Measurements from ENCODE around the gene RUFY3. TPM values are rescaled to one million over a fixed set of nuclear protein-coding genes. Genes with fewer than 3 reads are reported as not detected.
A peak's percentile ranks its signal among the peaks of the same experiment; 100 is the strongest.
"Not testable (repeated sequence)": the region's sequence is repeated elsewhere in the genome, so short reads cannot be mapped to it uniquely, and the experiment has no call there.

The RUFY3 gene
- total RNA-seq, 1 donor from 2014 or later: 75.1 TPM

DNA sequence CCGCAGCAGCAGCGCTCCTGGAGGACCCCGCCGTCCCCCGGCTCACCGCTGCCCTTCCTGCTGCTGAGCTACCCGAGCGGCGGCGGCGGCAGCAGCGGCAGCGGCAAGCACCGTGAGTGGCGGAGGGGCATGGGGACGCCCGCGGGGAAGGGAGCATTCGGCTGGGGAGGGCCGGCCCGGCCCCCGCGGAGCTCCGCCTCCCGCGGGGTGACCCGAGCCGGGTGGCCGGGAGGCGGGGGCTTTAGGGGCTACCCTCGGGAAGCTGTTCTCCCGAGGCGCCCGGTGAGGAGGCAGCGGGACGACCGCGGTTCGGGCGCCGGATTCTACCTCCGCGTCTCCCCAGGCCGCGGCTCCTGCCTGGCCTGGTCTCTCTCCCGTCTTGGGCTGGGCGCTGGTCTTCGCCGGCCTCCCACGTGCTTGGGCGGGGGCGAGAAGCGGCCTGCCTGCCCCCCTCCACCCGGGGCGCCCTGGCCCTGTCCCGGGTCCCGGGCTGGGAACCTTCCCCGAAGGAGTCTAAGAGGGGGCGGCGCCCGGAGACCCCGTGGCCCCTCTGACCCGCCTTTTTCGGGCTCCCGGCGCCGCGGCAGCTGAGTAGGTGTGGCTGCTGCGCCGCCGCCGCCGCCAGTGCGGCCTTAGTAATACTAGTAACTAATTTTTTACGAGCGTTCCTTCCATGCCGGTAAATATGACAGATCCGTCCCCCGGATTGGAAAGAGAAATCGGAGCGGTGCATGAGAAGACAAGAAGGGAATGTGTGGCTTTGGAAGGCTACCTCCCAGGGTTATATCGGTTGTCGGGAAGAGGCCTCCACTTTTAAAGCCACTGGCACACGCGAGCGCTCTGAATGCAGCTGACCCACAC lies 16.4 kb upstream of the RUFY3 start:
- DNase-seq: peak; percentile 47

DNA sequence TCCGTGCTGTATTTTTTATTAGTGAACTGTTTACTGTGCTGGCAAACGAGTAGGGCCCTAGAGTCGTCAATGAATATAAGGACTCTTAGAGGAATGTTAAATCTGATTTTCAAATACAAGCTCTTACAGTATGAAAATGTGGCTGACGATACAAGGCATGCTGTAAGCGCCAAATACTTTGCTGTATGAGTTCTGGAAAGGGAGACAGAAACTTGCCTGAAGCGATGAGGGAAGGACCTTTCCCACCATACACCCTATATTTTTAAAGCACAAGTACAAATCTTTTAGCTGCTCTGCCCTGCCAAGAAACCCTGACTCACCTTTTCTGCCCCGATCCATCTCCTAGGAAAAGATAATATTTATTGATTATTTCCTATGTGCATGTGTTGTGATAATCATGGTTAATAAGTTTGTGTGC lies 15.7 kb upstream of the RUFY3 start:
- peak; percentile 41 for DNase-seq

DNA sequence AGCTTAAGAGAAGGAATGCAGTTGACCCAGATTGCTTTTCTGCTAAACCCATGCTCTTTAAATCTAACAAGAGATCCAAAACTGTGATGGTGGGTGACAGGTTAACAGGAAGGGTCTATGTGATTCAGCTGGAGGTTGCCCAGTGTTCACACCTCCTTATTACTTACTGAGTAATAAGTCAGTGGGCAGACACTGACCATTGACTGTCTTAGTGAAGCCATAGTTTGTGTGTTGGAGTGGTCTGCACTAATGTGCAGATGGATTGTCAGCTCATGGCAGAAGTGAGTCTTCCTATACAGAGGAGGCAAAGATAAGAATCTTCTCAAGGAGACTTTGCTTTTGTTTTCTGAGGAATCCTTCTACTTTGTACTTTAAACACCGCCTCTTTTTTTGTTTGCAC lies 15.2 kb upstream of the RUFY3 start:
- no peak for DNase-seq

DNA sequence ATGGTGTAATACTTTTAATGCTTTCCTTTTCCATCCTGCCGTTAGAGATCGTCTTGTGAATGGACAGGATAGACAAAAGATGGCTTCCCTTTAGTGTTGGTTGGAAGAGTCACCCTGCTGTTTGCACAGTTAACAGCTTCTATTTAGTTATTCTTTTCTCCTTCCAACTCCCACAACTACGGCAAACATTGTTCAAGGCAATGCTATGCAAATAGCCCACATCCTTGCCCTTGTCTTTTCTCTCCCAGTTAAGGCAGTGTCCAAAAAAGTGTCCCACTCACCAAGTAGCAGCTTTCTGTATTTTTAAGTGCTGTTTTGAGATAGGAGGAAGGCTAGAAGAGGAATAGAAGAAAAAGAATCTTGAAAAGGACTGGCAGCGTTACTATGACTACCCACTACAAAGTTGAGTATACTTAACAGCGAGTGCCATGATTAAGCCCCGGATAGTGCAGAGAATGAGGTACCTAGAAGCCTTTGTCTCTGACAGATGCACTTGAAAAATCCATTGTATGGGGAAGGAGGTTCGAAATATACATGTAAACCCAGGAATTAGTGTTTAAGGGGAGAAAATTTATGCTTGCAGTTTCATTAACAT lies 12.1 kb upstream of the RUFY3 start:
- no peak for DNase-seq

DNA sequence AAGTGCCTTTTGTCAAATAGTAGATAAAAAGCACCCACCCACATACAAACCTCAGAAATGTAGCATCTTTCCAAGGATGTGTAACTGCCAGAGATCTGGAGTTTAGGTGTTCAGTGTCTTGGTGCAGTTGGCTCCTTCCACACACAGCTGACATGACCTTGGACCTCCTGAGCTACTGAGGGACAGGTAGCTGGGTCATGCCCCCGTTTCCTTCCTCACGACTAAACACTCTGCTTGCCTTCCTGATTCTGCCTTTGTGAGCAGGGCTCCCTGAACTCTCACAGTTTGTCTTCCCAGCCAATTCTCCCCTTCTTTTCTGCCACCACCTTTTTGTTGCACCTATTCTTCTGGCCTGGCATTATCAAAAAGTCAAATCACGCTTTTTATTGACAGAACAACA lies 10.2 kb upstream of the RUFY3 start:
- no peak for DNase-seq

DNA sequence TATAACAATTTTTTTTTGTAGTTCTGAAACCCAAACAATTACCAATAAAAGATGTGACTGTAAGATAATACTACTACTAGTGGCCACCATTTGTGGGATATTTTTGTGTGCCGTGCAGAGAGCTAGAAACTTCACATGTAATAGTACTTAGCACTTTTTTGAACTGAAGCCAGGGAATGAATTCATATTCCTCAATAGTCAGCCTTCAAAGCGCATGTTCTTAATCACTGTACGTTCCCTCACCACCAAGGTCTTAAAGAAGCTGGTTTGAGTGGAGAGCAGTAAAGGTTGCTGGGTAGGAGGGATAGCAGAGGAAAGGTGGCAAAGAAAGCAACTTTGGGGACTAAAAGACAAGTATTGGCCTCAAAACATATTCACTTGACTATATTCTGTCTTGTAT lies 9.6 kb upstream of the RUFY3 start:
- no peak for DNase-seq

DNA sequence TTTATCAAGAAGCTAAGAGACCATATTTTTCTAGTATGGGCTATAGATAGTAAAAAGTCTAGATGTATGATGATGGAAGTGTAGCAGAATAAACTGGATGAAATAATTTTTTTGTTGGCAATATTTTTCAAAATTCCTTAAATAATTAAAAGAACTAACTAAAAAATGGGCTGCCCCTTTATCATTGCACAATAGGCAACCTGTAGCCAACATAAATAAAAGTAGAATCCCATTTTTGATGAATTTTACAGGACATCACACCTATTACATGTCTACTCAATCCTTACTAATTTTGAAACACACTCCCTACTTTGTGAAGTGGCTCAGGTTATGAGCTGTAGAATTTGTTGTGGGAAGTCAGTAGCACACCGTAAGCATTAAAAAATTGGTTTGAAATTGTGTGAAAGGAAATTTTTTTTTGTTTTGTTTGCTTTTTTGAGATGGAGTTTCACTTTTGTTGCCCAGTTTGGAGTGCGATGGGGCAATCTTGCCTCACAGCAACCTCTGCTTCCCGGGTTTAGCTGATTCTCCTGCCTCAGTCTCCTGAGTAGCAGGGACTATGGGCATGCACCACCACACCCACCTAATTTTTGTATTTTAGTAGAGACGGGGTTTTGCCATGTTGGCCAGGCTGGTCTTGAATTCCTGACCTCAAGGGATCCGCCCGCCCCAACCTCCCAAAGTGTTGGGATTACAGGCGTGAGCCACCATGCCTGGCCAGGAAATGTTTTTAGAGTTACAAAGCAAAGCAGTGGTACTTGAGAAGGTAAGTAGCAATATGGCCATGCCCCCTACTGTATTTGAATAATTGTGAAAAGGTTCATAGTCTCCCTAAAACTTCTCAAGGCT lies 8.9 kb upstream of the RUFY3 start:
- DNase-seq: no peak

DNA sequence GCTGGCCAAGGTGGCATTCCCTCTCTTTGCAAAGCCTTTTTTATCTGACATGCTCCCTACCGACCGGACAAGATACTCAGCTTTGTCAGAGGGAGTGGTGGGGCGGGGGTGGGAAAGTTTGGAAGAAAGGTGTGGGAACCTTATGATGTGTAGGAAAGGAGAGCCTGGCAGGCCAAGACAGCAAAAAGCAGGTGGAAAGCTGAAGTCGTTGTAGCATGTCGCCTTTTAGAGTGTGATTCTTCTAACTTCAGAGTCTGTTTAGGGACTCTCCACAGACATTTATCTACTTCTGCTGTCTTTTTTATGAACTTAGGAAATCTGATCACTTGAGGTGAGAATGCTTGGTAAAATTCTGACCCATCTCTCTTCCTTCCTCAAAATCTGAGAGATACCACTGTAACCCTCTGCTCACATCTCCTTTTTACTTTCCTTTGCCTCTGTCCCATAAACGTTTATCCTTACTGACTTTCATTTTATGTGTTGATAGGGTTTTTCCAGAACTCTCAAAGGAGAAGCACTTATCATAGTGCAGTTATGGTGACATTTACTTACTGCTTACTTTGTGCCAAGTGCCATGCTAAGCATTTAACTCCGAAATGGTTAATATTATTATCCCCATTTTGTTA lies 8.2 kb upstream of the RUFY3 start:
- no peak for DNase-seq

DNA sequence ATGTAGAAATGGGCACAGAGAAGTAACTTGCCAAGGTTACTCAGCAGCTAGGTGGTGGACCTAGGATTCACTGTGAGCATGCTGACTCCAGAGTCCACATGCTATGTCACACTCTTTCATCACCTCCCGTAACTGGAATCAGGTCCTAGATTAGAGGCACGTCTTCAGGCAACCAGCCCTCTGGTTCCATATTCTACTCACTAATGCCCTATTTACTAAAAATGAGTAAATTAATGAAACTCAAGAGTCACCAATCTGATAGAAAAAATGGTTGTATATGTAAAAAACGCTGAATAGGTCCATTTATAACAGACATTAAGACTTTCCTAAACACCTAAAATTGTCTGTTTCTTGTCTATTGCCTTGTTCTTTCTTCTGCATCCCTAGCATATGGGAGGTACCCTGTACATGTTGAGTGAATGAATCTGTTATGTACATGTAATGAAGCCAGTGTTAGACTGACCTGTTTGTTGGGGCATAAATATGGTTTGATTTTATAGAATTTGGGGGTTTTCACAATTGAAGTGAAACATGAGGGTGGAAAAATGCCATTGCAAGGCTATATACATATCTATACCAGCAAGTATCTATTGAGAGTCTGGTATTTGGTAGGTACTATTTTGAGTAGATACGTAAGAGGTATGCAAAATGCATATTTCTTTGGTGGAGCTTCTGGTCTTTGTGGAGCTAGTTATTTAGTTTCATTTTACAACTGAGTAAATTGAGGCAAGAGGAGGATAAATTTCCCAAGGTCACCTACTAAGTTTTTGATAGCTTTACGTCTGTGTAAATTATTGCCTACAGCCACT lies 7.5 kb upstream of the RUFY3 start:
- no peak for DNase-seq

DNA sequence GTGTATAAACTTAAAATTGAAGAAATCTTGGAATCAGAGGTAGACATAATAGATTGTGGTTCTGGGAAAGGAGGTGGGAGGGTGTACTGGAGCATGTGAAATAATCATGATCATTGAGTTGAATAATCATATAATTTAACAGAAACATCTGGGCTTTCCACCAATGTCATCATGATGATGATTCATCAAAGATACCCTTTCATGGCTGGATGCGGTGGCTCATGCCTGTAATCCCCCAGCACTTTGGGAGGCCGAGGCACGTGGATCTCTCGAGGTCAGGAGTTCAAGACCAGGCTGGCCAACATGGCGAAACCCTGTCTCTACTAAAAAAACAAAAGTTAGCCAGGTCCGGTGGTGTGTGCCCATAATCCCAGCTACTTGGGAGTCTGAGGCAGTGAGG lies 6.7 kb upstream of the RUFY3 start:
- no peak for DNase-seq

DNA sequence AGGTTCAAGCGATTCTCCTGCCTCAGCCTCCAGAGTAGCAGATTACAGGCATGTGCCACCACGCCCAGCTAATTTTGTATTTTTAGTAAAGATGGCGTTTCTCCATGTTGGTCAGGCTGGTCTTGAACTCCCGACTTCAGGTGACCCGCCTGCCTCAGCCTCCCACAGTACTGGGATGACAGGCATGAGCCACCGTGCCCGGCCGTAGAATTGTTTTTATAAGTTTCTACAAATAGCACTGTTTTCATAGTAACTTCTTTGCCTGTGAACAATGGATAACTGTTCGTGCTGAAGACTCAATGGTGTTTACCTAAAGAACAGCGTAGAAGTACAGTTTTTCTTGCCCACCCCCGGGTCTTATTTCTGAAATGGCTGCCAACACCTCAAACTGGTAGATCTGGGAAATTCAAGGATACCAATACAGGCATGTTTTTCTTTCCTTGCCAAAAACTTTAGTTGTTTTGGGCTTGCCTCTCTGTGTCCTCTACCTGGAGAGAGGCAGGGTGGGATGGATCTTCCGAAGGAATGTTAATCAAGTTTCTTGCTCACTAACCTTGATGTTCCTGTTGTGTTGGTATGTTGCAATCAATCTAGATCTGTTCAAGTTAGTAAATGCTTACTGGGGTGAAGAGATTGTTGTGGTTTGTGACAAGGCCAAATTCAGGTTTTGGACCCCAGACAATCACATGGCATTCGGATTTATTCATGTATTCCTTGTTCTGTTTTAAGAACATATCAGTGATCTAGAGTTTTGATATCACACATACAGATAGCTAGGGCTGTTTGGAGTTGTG lies 2.8 kb upstream of the RUFY3 start:
- DNase-seq: peak; percentile 11

DNA sequence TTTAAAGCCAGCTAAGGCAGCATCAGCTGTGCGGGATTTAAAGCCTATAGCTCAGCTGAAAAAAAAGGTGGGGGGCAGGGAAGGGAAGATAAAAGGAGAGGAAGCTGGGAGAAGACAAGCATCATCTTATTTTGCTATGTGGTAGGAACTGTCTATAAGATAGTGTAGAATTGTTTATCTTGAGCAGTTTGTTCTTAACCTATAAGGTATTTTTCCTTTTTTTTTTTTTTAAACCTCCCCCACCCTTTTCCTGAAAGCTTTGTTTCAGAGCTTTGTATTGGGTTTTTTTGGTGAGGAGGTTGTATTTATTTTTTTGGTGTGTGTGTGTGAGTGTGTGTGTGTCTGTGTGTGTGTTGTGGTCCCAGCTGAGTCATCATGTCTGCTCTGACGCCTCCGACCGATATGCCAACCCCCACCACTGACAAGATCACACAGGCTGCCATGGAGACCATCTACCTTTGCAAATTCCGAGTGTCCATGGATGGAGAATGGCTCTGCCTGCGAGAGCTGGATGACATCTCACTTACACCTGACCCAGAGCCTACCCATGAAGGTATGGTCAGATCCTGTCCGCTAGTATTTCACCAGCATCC lies 531 bp downstream of the RUFY3 start:
- no peak for DNase-seq

DNA sequence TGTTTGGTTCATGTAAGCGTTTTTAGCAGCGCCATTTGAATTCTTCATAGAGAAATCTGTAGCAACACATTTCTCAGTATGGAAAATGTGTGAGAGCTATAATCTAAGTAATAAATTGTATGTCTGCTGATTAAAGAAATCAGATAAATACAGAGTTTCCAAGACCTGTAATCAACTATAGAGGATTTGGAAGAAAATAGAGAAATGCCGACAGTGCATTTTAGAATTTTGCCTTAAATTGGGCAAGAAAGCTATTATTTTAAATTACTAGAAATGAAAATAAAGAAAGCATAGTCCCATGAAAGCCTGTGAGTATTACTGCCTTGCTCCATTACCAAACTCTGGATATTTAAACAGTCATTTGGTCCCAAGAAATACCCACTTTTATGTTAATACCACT lies 2.7 kb downstream of the RUFY3 start:
- DNase-seq: no peak

DNA sequence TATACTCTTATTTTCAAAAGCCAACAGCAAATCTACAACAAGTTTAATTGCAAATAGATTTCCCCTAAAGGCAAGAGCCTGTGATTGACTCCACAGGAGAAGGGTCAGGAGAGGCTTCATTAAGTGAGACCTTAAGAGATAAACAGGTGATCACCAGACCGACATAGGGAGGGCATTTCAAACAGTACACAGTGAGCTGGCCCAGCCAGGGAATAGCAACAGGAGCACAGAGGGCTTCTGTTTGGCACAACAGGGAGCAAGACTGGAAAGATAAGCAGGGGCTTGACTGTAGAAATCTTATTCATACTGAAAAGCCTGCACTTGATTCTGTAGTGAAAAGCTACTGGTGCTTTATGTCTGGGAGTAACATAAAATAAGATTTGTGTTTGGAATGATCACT lies 3.9 kb downstream of the RUFY3 start:
- DNase-seq: no peak

DNA sequence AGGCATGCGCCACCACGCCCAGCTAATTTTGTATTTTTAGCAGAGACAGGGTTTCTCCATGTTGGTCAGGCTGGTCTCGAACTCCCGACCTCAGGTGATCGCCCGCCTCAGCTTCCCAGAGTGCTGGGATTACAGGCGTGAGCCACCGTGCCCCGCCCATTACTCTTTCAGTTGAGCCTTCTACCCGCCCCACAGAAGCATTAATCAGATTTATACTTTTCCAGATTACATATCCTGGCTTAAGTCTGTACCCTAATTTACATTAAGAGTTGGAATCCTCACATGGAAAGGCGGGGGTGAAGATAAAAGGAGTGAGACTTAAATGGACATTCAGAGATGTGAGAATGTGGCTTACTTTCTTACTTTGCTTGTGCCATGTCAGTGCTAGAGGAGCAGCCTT lies 4.8 kb downstream of the RUFY3 start:
- not testable (repeated sequence) for DNase-seq

DNA sequence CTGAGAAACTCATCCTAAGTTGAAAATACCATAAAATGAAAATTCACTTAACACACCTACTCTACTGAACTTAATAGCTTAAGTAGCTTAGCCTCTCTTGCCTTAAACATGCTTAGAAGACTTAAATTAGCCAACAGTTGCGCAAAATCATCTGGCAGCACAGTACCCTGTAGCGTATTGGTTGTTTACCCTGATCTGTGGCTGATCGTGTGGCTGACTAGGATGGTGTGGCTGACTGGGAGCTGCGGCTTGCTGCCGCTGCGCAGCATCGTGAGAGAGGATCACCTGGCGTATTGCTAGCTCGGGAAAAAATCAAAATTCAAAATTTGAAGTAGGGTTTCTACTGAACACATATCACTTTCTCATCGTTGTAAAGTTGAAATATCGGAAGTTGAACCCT lies 6.3 kb downstream of the RUFY3 start:
- DNase-seq: no peak

DNA sequence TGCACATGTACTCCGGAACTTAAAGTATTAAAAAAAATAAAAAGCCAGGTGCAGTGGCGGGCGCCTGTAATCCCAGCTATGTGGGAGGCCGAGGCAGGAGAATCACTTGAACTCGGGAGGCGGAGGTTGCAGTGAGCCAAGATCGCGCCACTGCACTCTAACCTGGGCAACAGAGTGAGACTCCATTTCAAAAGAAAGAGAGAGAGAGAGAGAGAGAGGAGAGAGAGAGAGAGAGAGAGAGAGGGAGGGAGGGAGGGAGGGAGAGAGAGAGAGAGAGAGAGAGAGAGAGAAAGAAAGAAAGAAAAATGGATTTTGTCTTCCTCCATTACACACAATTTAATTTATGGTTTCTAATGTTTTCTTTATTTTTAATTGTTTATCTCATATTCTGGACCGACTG lies 11.1 kb downstream of the RUFY3 start:
- not testable (repeated sequence) for DNase-seq

DNA sequence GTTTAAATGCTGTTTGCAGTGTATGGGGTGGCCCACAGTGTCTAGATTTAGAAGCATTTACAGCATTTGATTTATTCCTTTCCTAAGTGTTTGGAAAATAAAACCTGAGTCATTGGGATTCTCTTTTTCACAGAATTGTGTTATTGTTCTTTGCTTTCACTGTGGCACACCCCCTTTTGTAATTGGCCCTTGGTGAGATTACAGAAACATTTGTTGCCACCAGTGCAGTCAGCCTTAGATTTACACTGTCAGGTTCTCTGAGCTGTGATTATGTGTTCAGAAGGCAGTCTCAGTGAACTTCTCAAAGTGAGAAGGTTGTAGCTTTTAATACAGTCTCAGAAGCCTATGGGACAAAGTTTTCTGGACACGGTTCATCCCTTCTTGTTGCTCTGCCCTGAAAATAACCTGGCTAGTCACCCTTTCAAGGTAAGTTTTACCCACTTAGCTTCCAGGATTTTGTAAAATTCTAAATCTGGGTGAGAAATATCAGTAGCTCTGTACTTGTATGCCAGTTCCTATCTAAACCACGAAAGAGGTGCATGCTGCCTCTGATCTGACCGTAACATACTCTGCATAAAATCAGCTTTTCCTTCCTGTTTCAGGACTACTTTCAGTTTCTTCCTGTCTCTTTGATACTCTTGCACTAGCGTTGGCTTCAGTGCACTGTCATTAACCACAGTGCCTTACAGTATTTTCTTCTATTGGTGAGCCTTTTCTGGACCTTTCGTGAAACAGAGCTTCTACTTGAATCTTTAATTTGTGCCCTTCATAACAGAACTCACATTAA lies 12.6 kb downstream of the RUFY3 start:
- no peak for DNase-seq

DNA sequence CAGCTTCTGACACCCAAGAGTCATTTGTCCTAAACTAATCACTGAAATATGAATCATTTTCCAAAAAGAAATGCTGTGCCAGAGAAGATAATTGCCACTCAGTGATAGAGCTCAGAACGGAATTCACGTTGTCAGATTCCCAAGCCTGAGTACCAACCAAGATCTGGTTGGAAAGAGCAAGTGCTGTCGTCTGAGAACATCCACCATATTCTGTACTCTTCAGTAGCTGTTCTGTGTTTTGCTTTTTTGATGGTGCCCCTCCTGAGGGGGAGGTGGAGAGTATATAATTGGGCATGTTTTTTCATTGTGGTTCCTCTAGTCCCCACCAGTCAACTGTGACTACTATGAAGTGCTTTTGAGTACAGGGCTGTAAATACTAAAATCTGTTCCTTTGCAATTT lies 13.2 kb downstream of the RUFY3 start:
- no peak for DNase-seq

DNA sequence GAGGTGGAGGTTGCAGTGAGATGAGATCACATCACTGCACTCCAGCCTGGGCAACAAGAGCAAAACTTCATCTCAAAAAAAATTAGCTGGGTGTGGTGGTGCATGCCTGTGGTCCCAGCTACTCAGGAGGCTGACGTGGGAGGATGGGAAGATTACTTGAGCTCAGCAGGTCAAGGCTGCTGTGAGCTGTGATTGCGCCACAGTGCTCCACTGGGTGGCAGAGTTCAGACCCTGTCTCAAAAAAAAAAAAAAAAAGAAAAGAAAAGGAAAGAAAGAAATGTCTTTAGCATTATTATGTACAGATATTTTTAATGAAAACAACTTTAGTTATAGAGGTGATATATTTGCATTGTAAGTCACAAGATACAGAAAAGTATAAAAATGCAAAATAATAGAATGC lies 14.2 kb downstream of the RUFY3 start:
- DNase-seq: not testable (repeated sequence)

Measured in skin of body (tissue), 2 donors.